K562 (cell line): ENCODE data around the gene MGAT4B. TPM values are rescaled to one million over a fixed set of nuclear protein-coding genes. Genes with fewer than 3 reads are reported as not detected.

ENCODE experiments used
- ATAC-seq: fragments of 200-7000 bp; cut with Tn5 transposase; 3 replicates; pipeline ENCODE4 v1.9.1; 2020; ENCODE audit warnings: moderate library complexity
- BruUV-seq: library from RNA; stranded (reverse); fragments of 400-500 nt; replicated peaks from 2 replicates; lab custom pipeline; 2021; lab: Mats Ljungman, UMichigan
- CTCF ChIA-PET: fragments of 300-600 bp; formaldehyde crosslinking; extraction: SDS; loops from one replicate; lab custom pipeline; 2021; ENCODE audit warnings: low intra/inter-chr PET ratio; lab: Yijun Ruan, JAX
- POLR2A ChIA-PET: fragments of 300-600, 350-650 bp; sonication (Branson Sonifier 250); formaldehyde crosslinking; extraction: SDS; loops from one replicate; lab custom pipeline; 2021; ENCODE audit warnings: antibody characterized with exemption, inconsistent platforms; lab: Yijun Ruan, JAX
- DNase-seq, 4 experiments: peaks; one replicate each; pipeline versions ENCODE4 v3.0.0 to v3.0.0-alpha.2; 2011 to 2018; ENCODE audit warnings: low spot score in 3 of 4, mixed read lengths in 3 of 4; ENCODE audit errors: extremely low read depth in 1 of 4
- FAIRE-seq: peaks from 2 replicates; lab custom pipeline; 2011; peaks lifted over from hg19 to GRCh38; lab: Jason Lieb, UNC
- H2AFZ ChIP-seq: 2 replicates; pipeline ENCODE4 v1.6.0; 2011; ENCODE audit warnings: low read depth, low read length, control low read depth, inconsistent platforms
- H3K27ac ChIP-seq: fragments of 200-600 bp; 3 replicates; pipeline ENCODE4 v1.8.0; 2011; ENCODE audit warnings: low read depth, mild to moderate bottlenecking, control low read depth, inconsistent platforms, low read length, moderate library complexity, mixed read lengths; ENCODE audit errors: extremely low read depth
- H3K27me3 ChIP-seq, 2 experiments: fragments of 300-600 bp in 1 of 2; 2 replicates in 1 of 2; 3 replicates in 1 of 2; pipeline versions ENCODE4 v1.6.0 to v1.8.0; 2011; ENCODE audit warnings: inconsistent platforms in 2 of 2, low read length in 2 of 2, mild to moderate bottlenecking in 1 of 2, mixed read lengths in 1 of 2, moderate library complexity in 1 of 2; ENCODE audit not compliant: control insufficient read depth in 2 of 2, insufficient read depth in 2 of 2
- H3K36me3 ChIP-seq: fragments of 300-600 bp; 3 replicates; pipeline ENCODE4 v1.8.0; 2011; ENCODE audit warnings: mild to moderate bottlenecking, low read length, inconsistent platforms; ENCODE audit not compliant: control insufficient read depth, insufficient read depth
- H3K4me1 ChIP-seq, 2 experiments: fragments of 200-600 bp in 1 of 2; replicated peaks in 1 of 2; 2 replicates in 1 of 2; 3 replicates in 1 of 2; pipeline versions ENCODE4 v1.5.1 to v1.8.0; 2011; ENCODE audit warnings: inconsistent platforms in 2 of 2, low read length in 2 of 2, mild to moderate bottlenecking in 1 of 2, mixed read lengths in 1 of 2, moderate library complexity in 1 of 2; ENCODE audit not compliant: control insufficient read depth in 2 of 2, insufficient read depth in 2 of 2
- H3K4me2 ChIP-seq: 2 replicates; pipeline ENCODE4 v1.6.1; 2011; ENCODE audit warnings: low read length, control low read depth, inconsistent platforms, mixed read lengths; ENCODE audit not compliant: insufficient read depth
- H3K4me3 ChIP-seq: fragments of 200-600 bp; sonication (generic), shearing (Covaris generic); 2 replicates; pipeline ENCODE4 v1.5.1; 2016; ENCODE audit warnings: control low read depth, inconsistent platforms
- H3K79me2 ChIP-seq: fragments of 200-600 bp; 3 replicates; pipeline ENCODE4 v1.8.0; 2011; ENCODE audit warnings: low read length, inconsistent platforms; ENCODE audit not compliant: control insufficient read depth, insufficient read depth
- H3K9ac ChIP-seq, 2 experiments: 2 replicates each; pipeline versions ENCODE4 v1.6.0 to v1.6.1; 2011; ENCODE audit warnings: low read depth in 2 of 2, low read length in 2 of 2, control low read depth in 1 of 2, inconsistent platforms in 1 of 2, mild to moderate bottlenecking in 1 of 2, mixed read lengths in 1 of 2; ENCODE audit not compliant: insufficient read depth in 1 of 2
- H3K9me1 ChIP-seq: one replicate; pipeline ENCODE4 v1.6.0; 2011; ENCODE audit warnings: inconsistent platforms, mild to moderate bottlenecking, low read length, moderate library complexity; ENCODE audit not compliant: control insufficient read depth, insufficient read depth
- H3K9me3 ChIP-seq: replicated peaks from 2 replicates; pipeline ENCODE4 v1.5.1; 2011; ENCODE audit warnings: low read depth, low read length, inconsistent platforms; ENCODE audit not compliant: control insufficient read depth, insufficient read depth
- H4K20me1 ChIP-seq: replicated peaks from 2 replicates; pipeline ENCODE4 v1.6.1; 2011; ENCODE audit warnings: low read length, inconsistent platforms, mixed read lengths; ENCODE audit not compliant: control insufficient read depth, insufficient read depth
- ARID2 ChIP-seq: fragments of 450-650 bp; IDR thresholded peaks from 2 replicates; pipeline ENCODE4 v1.6.1; 2017; ENCODE audit warnings: antibody characterized with exemption, mild to moderate bottlenecking
- MBD2 ChIP-seq: sonication (generic); IDR thresholded peaks from 2 replicates; pipeline ENCODE4 v1.6.1; 2016; ENCODE audit warnings: low read depth, borderline replicate concordance
- MECOM ChIP-seq: fragments of 250-450 bp; sonication (Bioruptor Pico); IDR thresholded peaks from 2 replicates; pipeline ENCODE4 v1.8.0; 2022; ENCODE audit warnings: inconsistent platforms
- MTA3 ChIP-seq: fragments of 450-650 bp; formaldehyde crosslinking; IDR thresholded peaks from 2 replicates; pipeline ENCODE4 v1.6.1; 2017; ENCODE audit warnings: mild to moderate bottlenecking, borderline replicate concordance
- POU5F1 ChIP-seq: fragments of 150-350 bp; IDR thresholded peaks from 2 replicates; pipeline ENCODE4 v1.6.1; 2014; ENCODE audit warnings: borderline replicate concordance, low read length, low read depth, mild to moderate bottlenecking; ENCODE audit not compliant: partially characterized antibody
- SAFB ChIP-seq: fragments of 200-400 bp; formaldehyde crosslinking; IDR thresholded peaks from 2 replicates; pipeline ENCODE4 v1.6.1; 2017; ENCODE audit warnings: low read depth, low read length, borderline replicate concordance
- SREBF1 ChIP-seq: fragments of 150-350 bp; IDR thresholded peaks from 2 replicates; pipeline ENCODE4 v1.6.1; 2014; ENCODE audit warnings: antibody characterized with exemption, low read depth, low read length, borderline replicate concordance
- ZBTB7A ChIP-seq: IDR thresholded peaks from 2 replicates; pipeline ENCODE4 v1.6.1; 2011; ENCODE audit warnings: low read depth, mild to moderate bottlenecking, low read length, moderate library complexity, borderline replicate concordance; ENCODE audit not compliant: control insufficient read depth
- ZNF12 ChIP-seq: sonication (generic); formaldehyde crosslinking; IDR thresholded peaks from 2 replicates; pipeline ENCODE4 v1.4.0; 2020; ENCODE audit warnings: mild to moderate bottlenecking, missing genetic modification reagents
- ZNF140 ChIP-seq: fragments of 250-450 bp; sonication (Bioruptor Pico); IDR thresholded peaks from 2 replicates; pipeline ENCODE4 v1.8.0; 2021; ENCODE audit warnings: moderate library complexity, mild to moderate bottlenecking, inconsistent platforms
- ZNF224 ChIP-seq: sonication (generic); formaldehyde crosslinking; IDR thresholded peaks from 2 replicates; pipeline ENCODE4 v1.8.0; 2022; ENCODE audit warnings: mild to moderate bottlenecking, missing genetic modification reagents
- ZNF253 ChIP-seq: fragments of 250-450 bp; sonication (Bioruptor Pico); conservative IDR thresholded peaks from 2 replicates; pipeline ENCODE4 v1.6.1; 2021; ENCODE audit warnings: mild to moderate bottlenecking
- ZNF384 ChIP-seq: IDR thresholded peaks from 2 replicates; pipeline ENCODE4 v1.6.1; 2012; ENCODE audit warnings: low read depth, low read length, improper control_type of control experiment
- WGBS: fragments of 100-300 bp; shearing (Covaris generic); methylation state at CpG from one replicate; pipeline ENCODE4 v1.1.6; 2016; ENCODE audit warnings: low coverage, mixed read lengths; ENCODE audit not compliant: insufficient coverage; ENCODE audit errors: missing lambda C conversion rate; 5-methylcytosine and 5-hydroxymethylcytosine counted together
- in situ Hi-C: fragments of 300-500 bp; cut with MboI; formaldehyde crosslinking; loops from 4 replicates; pipeline ENCODE4 v1.15.0; 2018; ENCODE audit warnings: inconsistent platforms, mixed read lengths
- intact Hi-C: fragments of 100-400 bp; cut with micrococcal nuclease; formaldehyde crosslinking; loops from 2 replicates; pipeline ENCODE4 v1.14.2; 2022
- polyA plus RNA-seq, 8 experiments: library from polyadenylated mRNA; depleted of rRNA in 4 of 8; stranded (reverse) in 5 of 8; unstranded in 3 of 8; fragments of >200 nt; fragmentation: Nextera tagmentation in 2 of 8; fragmentation: Illumina TruSeq in 1 of 8; extraction: Ambion mirVana in 2 of 8; extraction: Trizol in 1 of 8; gene quantifications; 2 replicates each; pipeline versions ENCODE4 v1.2.1 to v1.2.3, GENCODE V29; 2011 to 2014; ENCODE audit warnings: inconsistent platforms in 1 of 8, missing spikeins in 1 of 8
- total RNA-seq, 7 experiments: library from RNA; depleted of rRNA in 6 of 7; stranded (reverse); fragments of >200 nt in 6 of 7; fragmentation: Illumina TruSeq in 2 of 7; extraction: Trizol in 2 of 7; gene quantifications; 2 replicates each; pipeline versions ENCODE4 v1.2.1 to v1.2.3, GENCODE V29; 2011 to 2021; ENCODE audit warnings: low replicate concordance in 1 of 7
- TF ChIP-seq, protein P1 (sequence below): fragments of 250-450 bp; sonication (Bioruptor Pico); IDR thresholded peaks from 2 replicates; pipeline ENCODE4 v1.6.1; 2021; ENCODE audit warnings: mild to moderate bottlenecking
- TF ChIP-seq, protein P2 (sequence below), 3 experiments: IDR thresholded peaks in 2 of 3; conservative IDR thresholded peaks in 1 of 3; 2 replicates each; pipeline ENCODE4 v1.5.1; 2011 to 2012; ENCODE audit warnings: low read length in 3 of 3, mild to moderate bottlenecking in 3 of 3, control low read depth in 2 of 3, improper control_type of control experiment in 1 of 3, inconsistent platforms in 1 of 3, low read depth in 1 of 3, mixed read lengths in 1 of 3, moderate library complexity in 1 of 3; ENCODE audit not compliant: insufficient read depth in 2 of 3
- TF ChIP-seq, protein P3 (sequence below): fragments of 450-650 bp; formaldehyde crosslinking; conservative IDR thresholded peaks from 2 replicates; pipeline ENCODE4 v1.4.0; 2022; ENCODE audit warnings: mild to moderate bottlenecking, missing genetic modification characterization
- TF ChIP-seq, protein P4 (sequence below): fragments of 250-450 bp; sonication (Bioruptor Pico); IDR thresholded peaks from 2 replicates; pipeline ENCODE4 v1.8.0; 2022; ENCODE audit warnings: moderate library complexity, mild to moderate bottlenecking, inconsistent platforms

Gene MGAT4B
- total and polyA plus RNA-seq, 9 of the 15 experiments (the other 6 are each of a cell fraction or from before 2014, with no cell fraction given) = 0.34 to 133 (median 75.4) TPM

DNA sequence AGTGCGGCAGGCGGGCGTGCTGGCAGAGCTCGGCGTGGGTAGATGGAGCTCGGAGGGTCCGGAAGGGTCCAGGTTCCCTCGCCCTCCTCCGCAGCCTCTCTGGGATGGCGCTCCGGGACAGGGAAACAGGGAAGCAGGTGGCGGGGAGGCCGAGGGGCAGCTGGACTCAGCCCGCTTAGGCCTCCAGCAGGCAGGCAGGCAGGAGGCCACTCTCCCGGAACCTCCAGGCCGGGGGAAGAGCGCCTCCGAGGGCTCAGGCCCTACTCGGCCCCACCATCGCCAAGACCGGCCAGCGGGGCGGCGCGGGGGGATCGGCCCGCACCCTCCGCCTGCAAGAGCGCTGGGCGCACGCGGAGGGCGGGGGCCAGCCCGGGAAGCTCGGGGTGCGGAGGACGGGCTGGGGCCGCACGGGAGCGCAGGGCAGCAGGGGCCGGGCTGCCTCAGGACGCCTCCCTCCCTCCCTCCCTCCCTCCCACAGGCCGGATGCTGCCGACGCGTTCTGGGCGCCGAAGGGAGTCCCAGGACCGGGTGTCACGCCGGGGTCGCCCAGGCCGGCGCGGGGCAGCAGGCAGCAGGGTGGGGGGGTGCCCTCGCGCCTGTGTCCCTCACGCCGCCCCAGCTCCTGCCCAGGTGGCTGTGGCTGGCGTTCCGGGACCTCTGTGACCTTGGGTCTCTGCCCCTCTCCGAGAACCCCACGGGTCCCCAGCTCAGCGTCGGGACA is 977 bp downstream of the MGAT4B start:
- Histone ChIP-seq H3K9me1 (peaks cover 6% of the 10 kb centered on the region), H3K27ac (peak overlapping the region; percentile 88), H3K9me3 (no peaks in the 10 kb centered on the region), H3K4me2 (peak overlapping the region; percentile 83), H2AFZ (peak overlapping the region; percentile 82), H3K79me2 (peaks cover 46% of the 10 kb centered on the region), H3K27me3 (no peaks in the 10 kb centered on the region), H3K4me3 (peak overlapping the region; percentile 76), H4K20me1 (no peaks in the 10 kb centered on the region), H3K36me3 (peaks cover 36% of the 10 kb centered on the region; the same call in 2 of the 3 replicates), H3K4me1 (peaks cover 23 to 66% of the 10 kb centered on the region in 2 experiments), H3K9ac (peak overlapping the region; percentile 84 to 91)
- in situ Hi-C loops (no loop called here), intact Hi-C loops (loop anchor here (2.0 to 5.0 kb wide), 3 partner anchors 13 to 102 kb away; partner anchors contain the start of gene TBC1D9B)
- ChIA-PET POLR2A (interaction anchor here (0.6 to 1.1 kb wide), 4 partner anchors 14 to 125 kb away, joined by 3 to 4 read pairs (median 3); partner anchors contain the start of genes CBY3 and SQSTM1), CTCF (no interaction called here)
- DNase-seq (peak; percentile 69 to 79 (median 77)), FAIRE-seq (no peak), ATAC-seq (peak; percentile 59)
- no TSS peak for BruUV-seq
- 18% methylated on average over 30 of the region's 65 CpGs for WGBS
- TF ChIP-seq ZNF140 (CRISPR knock-in tag) (no peak), ZNF253 (CRISPR knock-in tag) (no peak), ZBTB7A (peak; percentile 63; the same call in 1 of the 2 replicates), ZNF224 (CRISPR knock-in tag) (no peak), SREBF1 (no peak), MBD2 (no peak), MTA3 (no peak), POU5F1 (no peak), ZNF384 (no peak), SAFB (no peak), MECOM (no peak), ZNF12 (CRISPR knock-in tag) (no peak), ARID2 (no peak)
- TF ChIP-seq, protein P1, sequence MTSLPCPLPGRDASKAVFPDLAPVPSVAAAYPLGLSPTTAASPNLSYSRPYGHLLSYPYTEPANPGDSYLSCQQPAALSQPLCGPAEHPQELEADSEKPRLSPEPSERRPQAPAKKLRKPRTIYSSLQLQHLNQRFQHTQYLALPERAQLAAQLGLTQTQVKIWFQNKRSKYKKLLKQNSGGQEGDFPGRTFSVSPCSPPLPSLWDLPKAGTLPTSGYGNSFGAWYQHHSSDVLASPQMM = no peak
- TF ChIP-seq, protein P2, sequence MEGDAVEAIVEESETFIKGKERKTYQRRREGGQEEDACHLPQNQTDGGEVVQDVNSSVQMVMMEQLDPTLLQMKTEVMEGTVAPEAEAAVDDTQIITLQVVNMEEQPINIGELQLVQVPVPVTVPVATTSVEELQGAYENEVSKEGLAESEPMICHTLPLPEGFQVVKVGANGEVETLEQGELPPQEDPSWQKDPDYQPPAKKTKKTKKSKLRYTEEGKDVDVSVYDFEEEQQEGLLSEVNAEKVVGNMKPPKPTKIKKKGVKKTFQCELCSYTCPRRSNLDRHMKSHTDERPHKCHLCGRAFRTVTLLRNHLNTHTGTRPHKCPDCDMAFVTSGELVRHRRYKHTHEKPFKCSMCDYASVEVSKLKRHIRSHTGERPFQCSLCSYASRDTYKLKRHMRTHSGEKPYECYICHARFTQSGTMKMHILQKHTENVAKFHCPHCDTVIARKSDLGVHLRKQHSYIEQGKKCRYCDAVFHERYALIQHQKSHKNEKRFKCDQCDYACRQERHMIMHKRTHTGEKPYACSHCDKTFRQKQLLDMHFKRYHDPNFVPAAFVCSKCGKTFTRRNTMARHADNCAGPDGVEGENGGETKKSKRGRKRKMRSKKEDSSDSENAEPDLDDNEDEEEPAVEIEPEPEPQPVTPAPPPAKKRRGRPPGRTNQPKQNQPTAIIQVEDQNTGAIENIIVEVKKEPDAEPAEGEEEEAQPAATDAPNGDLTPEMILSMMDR (IDR thresholded peaks at IDR 0.05 in 2 of 3, conservative IDR thresholded peaks at IDR 0.05 in 1 of 3; ENCODE audit: insufficient read depth in 2 of 3, low read depth in 1 of 3, low read length in 3 of 3) = 0 out of 6 replicates have a peak, but pooled peaks of 1 of the 3 experiments have one; percentile 7
- TF ChIP-seq, protein P3, sequence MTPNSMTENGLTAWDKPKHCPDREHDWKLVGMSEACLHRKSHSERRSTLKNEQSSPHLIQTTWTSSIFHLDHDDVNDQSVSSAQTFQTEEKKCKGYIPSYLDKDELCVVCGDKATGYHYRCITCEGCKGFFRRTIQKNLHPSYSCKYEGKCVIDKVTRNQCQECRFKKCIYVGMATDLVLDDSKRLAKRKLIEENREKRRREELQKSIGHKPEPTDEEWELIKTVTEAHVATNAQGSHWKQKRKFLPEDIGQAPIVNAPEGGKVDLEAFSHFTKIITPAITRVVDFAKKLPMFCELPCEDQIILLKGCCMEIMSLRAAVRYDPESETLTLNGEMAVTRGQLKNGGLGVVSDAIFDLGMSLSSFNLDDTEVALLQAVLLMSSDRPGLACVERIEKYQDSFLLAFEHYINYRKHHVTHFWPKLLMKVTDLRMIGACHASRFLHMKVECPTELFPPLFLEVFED (CRISPR knock-in tag) = no peak
- TF ChIP-seq, protein P4, sequence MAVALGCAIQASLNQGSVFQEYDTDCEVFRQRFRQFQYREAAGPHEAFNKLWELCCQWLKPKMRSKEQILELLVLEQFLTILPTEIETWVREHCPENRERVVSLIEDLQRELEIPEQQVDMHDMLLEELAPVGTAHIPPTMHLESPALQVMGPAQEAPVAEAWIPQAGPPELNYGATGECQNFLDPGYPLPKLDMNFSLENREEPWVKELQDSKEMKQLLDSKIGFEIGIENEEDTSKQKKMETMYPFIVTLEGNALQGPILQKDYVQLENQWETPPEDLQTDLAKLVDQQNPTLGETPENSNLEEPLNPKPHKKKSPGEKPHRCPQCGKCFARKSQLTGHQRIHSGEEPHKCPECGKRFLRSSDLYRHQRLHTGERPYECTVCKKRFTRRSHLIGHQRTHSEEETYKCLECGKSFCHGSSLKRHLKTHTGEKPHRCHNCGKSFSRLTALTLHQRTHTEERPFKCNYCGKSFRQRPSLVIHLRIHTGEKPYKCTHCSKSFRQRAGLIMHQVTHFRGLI = no peak
